GM19455 (cell line): ENCODE data around the gene WAPL.
"Not testable (repeated sequence)": the region's sequence is repeated elsewhere in the genome, so short reads cannot be mapped to it uniquely, and the experiment has no call there.

Experiments
- ATAC-seq: cut with Tn5 transposase; IDR thresholded peaks from one replicate; pipeline ENCODE4 v1.9.1; 2021; ENCODE audit not compliant: unreplicated experiment

WAPL gene, protein sequence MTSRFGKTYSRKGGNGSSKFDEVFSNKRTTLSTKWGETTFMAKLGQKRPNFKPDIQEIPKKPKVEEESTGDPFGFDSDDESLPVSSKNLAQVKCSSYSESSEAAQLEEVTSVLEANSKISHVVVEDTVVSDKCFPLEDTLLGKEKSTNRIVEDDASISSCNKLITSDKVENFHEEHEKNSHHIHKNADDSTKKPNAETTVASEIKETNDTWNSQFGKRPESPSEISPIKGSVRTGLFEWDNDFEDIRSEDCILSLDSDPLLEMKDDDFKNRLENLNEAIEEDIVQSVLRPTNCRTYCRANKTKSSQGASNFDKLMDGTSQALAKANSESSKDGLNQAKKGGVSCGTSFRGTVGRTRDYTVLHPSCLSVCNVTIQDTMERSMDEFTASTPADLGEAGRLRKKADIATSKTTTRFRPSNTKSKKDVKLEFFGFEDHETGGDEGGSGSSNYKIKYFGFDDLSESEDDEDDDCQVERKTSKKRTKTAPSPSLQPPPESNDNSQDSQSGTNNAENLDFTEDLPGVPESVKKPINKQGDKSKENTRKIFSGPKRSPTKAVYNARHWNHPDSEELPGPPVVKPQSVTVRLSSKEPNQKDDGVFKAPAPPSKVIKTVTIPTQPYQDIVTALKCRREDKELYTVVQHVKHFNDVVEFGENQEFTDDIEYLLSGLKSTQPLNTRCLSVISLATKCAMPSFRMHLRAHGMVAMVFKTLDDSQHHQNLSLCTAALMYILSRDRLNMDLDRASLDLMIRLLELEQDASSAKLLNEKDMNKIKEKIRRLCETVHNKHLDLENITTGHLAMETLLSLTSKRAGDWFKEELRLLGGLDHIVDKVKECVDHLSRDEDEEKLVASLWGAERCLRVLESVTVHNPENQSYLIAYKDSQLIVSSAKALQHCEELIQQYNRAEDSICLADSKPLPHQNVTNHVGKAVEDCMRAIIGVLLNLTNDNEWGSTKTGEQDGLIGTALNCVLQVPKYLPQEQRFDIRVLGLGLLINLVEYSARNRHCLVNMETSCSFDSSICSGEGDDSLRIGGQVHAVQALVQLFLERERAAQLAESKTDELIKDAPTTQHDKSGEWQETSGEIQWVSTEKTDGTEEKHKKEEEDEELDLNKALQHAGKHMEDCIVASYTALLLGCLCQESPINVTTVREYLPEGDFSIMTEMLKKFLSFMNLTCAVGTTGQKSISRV (N-terminal part only)

DNA sequence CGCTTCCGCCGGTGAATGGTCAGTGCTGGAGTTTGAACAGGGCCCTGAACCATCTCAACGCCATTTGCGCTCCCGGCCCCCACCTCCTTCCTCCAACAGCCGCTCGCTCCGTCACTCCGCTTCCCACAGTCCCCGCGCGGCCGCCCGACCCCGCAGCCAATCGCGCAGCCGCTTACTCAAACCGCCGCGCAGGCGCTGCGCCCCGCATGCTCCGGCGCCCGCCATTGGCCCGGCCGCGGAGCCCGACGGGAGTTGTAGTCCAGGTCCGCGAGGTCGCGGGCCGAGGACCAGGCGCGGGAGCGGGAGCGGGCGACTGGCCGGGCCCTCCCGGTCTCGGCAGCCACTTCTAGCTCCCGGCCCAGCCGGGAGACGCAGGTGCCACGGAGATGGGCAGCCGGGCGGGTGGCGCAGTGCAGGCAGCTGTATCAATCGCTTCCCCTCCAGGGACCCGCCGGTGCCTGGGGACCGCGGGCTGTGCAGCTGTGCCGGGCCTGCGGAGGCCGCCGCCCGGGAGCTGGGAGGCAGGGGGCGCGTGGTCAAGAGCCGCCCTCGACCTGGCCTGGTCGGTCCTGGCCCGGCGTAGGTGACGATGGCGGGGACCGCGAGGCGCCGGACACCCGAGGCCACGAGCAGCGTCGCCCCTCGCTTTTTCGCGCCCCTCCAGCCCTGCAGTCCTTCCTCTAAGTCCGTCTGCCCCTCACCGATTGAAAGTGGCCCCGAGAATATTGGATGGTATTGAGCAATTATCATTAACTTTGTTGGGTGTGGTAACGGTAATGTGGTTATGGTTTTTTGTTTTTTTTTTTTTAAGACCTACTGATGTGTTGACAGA lies at the start of gene WAPL:
Gene WAPL (minus strand): TSS at position 115 of the 832 bp plus-strand sequence. CDS start 3,723 bp downstream, outside the sequence.
- peak; percentile 95 for ATAC-seq

DNA sequence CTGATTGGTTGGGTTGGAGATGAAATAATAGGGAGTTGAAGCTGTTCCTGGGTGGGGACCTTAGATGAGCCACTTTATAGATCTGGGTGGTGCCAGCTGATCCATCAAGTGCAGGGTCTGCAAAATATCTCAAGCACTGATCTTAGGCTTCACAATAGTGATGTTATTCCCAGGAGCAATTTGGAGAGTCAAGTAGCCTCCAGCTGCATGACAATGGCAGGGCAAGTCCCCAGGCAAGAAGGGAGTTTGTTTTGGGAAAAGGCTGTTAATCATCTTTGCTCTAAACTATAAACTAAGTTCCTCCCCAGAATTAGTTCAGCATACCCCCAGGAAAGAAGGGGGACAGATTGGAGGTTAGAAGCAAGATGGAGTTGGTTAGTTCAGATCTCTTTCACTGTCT lies 47.7 kb upstream of the WAPL start:
- no peak for ATAC-seq

DNA sequence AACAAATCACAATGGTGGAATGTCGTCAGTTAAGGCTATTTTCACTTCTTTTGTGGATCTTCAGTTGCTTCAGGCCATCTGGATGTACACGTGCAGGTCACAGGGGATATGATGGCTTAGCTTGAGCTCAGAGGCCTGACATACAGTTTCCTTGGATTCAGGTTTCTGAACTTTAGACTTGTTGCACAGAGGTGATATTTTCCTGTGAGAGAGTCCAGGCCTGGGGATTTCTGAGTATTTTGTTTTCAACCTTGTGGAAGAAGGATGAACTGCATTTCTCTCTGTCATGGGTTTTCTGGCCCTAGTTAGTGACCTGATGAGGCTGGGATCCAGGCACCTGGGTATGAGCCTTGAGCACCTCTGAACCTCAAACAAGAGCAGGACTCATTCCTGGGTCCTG lies 44.9 kb upstream of the WAPL start:
- ATAC-seq = not testable (repeated sequence)

DNA sequence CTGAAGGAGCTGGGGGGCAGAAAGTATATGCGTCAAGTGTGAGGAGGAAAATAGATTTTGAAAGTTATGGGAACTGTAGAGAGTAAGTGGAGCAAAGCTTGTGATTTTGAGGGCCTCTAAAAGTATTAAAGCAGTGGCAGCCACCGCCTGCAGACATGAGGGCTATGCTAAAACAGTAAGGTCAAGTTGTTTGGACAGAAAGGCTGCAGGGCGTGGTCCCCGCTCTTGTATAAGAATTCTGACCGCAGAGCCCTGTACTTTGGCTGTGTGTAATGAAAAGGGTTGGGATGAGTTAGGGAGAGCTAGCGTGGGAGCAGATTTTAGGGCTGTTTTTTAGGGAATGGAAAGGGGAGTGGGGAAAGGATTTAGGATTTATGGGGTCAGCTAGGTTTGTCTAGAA lies 41.7 kb upstream of the WAPL start:
- ATAC-seq = not testable (repeated sequence)

DNA sequence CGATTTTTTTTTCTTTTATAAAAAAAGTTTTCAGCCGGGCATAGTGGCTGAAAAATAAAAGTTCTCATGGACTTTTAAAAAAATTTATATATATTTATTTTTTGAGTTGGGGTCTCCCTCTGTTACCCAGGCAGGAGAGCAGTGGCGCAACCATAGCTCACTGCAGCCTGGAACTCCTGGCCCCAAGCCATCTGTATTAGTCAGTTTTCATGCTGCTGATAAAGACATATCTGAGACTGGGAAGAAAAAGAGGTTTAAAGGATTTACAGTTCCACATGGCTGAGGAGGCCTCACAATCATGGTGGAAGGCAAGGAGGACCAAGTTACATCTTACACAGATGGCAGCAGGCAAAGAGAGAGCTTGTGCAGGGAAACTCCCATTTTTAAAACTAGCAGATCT lies 37.1 kb upstream of the WAPL start:
- ATAC-seq = not testable (repeated sequence)

DNA sequence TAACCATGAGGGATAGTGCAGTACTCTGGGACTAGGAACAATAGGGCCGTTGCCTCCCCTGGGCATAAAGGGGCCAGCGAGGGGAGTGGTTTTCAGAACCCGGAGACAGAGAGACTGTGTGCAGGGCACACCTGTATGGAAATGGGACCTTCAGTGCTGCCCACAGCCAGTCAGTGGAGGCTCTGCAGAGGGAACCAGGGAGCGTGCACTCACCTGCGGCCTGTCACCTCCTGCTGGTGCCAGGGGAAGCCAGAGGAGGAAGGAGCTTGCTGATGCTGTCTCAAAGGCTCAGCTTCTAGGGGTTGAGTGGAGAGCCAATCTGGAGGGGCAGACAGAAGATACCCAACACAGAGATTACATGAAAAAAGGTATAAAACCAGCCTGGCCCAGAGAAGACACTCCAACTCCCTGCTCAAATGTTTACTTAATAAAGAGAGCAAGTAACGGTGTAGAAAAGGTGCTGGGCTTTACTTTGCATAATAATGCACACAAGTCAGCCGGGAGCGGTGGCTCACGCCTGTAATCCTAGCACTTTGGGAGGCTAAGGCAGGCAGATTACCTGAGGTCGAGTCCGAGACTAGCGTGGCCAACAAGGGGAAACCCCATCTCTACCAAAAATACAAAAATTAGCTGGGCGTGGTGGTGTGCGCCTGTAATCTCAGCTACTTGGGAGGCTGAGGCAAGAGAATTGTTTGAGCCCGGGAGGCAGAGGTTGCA lies 35.5 kb upstream of the WAPL start:
- no peak for ATAC-seq

DNA sequence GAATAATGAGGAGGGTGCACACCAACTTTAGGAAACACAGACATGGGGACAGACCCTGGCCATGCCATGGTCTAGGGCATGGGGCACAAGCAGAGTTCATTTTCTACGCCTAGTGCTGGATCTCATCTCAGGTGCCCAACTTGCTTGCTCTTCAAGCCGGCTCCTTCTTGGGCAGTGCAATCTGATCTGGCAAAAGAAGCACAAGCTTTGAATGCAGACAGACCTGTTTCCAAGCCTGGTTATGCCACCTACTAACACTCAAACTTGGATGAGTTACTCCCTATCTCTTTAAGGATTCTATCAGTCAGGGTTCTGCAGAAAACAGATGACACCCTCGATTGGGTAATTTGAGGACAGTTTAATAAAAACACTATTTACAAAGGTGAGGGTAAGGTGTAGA lies 34.9 kb upstream of the WAPL start:
- ATAC-seq = no peak

DNA sequence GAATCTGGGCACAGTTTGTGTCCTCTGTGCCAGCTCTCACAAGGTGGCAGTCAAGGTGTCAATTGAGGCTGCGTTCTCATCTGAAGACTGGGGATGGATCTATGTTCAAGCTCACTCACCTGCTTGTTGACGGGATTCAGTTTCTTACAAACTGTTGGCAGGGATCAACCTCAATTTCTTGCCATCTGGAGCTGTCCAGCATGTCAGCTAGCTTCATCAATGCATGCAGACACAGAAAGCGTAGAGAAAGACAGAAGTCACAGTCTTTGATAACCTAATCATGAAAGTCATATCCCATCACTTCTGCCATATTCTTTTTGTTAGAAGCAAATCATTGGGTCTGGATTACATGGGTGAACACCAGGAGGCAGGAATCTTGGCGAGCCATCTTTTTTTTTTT lies 32.0 kb upstream of the WAPL start:
- no peak for ATAC-seq

DNA sequence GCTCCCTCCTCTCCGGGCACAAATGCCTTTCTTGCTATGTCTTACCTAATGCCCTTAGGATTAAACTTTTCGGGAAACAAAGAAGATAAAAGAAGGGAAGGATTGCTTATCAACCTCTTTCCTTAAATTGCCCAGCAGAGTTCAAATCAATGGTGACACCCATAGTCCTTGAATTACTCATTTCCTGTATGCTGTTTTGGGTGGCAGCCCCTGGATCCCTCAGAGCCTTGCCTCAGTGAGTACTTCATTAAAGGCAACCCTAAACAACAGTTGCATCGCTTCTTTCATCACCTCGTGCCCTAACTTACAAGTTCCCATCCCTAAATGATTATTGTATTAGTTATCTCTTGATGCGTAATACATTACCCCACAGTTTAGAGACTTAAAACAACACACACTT lies 31.6 kb upstream of the WAPL start:
- no peak for ATAC-seq

DNA sequence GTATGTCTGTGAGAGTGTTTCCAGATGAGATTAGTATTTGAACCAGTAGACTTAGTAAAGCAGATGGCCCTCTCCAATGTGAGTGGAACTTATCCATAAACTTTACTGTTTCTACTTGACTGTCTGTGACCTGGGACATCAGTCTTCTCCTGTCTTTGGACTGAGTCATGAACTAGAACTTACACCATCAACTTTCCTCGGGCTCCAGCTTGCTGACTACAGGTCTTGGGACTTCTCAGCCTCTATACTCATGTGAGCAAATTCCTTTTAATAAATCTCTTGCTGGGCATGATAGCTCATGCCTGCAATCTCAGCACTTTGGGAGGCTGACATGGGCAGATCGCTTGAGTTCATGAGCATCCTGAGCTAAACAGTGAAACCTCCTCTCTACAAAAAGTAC lies 25.7 kb upstream of the WAPL start:
- ATAC-seq = no peak

DNA sequence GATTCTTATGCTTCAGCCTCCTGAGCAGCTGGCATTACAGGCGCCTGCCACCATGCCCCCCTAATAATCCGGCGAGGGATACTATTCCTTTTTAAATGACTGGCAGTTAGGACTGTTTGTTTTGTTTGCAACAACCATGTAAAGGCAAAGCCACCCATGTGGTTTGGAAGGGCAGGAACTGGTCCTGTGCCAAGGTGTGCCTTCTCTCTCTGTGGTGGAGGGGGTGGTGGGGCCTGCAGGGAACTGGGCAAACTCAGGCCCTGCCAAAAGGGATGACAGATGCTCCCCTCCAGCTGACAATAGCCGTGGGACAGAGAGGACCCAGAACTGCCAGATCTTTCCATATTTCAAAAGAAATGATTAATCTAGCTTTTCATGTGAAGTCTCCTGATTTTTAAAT lies 23.5 kb upstream of the WAPL start:
- no peak for ATAC-seq

DNA sequence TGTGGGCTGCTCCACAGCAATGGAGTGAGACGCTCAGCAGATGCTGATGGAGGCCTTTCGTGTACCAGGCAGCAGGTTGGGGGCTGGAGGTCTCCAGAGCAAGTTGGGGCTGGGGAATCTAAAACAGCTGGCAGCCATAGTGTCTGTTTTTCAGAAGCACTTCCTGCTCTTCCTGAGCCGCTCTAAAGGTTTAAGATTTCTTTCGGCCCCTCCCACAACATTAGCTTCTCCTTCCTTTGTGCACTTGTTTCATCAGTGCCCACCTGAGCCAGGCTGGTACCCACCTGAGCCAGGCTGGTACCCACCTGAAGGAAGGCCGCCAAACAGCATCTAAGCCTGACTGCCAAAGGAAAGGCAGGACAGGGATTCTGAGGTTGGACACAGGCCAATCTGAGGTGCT lies 18.4 kb upstream of the WAPL start:
- no peak for ATAC-seq

DNA sequence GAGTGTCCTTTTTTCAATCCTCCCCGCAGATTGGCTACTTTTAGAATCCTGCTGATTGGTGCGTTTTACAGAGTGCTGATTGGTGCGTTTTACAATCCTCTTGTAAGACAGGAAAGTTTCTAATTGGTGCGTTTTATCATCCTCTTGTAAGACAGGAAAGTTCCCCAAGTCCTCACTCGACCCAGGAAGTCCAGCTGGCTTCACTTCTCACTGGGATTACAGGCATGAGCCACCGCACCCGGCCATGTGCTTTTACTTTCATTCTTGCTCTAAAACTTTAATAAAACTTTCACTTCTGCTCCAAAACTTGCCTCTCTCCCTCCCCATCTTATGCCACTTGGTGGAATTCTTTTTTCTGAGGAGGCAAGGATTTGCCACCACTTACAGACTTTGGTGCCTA lies 17.0 kb upstream of the WAPL start:
- no peak for ATAC-seq

DNA sequence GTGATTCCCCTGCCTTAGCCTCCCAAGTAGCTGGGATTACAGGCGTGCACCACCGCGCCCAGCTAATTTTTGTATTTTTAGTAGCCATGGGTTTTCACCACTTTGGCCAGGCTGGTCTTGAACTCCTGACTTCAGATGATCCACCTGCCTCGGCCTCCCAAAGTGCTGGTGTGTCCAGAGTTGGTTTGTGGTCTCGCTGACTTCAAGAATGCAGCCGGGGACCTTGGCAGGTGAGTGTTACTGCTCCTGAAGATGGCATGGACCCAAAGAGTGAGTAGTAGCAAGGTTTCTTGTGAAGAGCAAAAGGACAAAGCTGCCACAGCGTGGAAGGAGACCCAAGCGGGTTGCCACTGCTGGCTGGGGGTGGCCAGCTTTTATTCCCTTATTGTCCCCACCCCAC lies 16.4 kb upstream of the WAPL start:
- not testable (repeated sequence) for ATAC-seq

DNA sequence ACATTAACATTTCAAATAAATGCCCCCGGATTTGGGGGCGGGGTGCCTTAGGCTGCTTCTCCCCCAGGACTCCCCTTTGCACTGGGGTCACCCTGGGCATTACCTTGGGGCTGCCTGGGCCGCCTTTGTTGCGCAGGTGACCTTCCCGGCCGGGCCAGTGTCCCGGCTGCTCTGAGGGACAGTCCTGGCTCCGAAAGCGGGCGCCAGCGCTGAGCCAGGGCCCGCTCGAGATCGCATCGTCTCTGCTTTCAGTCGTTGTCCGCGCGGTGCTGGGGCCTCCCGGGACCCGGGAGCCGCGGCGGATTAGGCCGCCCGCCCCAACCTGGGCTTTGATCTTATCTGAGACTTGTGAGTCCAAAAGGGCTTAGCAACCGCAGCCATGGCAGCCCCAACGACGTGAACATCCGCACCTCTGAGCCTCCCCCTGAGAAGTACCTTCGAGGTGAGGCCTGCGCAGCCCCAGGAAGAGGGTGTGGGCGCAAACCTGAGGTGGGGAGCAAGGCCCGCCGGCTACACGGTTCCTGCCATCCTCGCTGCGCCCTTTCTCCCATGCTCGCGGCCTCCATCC lies 14.8 kb upstream of the WAPL start:
- peak; percentile 36 for ATAC-seq

DNA sequence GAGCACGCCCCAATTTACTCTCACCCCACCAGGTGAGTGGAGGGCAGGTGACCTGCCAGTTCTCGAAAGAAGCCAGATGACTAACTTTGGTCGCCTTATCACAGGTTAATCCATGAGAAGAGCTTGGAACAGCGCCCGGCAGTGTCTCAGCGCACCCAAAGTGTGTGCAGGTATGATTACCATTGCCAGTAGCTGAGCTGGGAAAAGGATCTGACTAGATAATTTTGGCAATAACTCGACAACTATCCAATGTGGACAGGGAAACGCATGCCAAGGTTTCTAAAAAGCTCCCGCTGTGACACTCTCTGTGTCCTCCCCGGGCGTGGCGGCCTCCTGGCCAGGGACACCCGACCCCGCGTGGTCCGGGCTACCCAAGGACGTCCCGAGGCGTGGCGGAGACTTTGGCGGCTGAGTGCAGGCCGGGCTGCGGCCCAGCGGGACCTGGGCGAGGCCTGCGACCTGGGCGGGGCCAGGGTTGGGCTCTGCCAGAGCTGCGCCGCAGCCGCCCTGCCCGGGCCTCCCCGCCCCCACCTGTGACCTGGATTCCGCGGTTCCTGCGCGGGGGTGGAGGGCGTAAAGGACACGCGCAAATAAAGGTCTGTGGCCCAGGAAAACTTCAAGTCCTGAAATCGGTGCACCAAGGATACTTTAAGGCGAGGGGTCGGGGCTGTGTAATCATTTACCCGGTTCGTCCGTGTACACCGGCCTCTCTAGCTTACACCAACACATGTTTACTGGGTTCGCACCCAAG lies 13.7 kb upstream of the WAPL start:
- peak; percentile 79 for ATAC-seq

DNA sequence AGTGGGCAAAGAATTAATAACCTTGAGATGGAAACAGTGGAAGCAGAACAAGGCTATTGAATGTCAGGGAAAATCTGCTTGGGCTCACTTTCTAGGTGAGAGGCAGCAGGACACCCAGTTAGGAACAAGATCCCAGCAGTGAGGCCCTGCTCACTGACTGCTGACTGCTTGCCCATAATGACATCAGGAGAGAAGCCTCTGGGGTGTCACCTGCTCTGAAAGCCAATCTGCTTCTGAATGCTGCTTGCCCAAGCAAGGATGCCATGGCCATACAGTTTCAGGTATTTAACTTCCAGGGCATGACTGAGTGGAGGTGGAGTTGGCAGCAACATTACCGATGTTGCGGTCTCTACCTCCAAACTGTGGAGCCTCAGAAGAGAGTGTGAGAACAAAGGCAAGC lies 11.7 kb upstream of the WAPL start:
- no peak for ATAC-seq

DNA sequence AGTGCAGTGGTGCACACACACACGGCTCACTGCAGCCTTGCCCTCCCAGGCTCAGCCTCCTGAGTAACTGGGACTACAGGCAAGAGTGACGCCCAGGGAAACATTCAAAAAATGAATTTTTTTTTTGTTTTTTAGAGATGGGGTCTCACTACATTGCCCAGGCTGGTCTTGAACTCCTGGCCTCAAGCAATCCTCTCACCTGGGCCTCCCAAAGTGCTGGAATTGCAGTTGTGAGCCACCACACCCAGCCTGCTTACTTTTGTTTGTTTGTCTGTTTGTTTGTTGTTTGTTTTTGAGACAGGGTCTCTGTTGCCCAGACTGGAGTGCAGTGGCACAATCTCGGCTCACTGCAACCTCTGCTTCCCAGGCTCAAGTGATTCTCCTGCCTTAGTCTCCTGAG lies 7.1 kb upstream of the WAPL start:
- ATAC-seq = not testable (repeated sequence)

DNA sequence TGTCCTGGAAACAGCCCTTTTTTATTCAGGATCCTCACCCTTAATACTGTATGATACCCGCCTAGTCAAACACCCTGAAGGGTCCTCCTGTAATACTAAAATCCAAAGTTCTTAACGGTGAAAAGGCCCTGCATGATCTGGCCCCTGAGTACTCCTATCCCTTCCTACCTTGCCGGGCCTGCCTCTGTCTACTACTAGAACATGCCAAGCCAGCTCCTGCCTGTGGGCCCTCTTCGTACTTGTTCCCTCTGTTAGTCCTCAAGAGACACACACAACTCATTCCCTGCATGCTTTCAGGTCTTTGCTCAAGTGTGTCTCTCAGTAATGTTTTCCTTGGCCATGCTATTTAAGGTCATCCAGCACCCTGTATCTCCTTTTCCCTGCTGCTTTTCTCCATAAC lies 5.0 kb upstream of the WAPL start:
- ATAC-seq = no peak
